ENCODE data around the gene CARD6.

GRCh38 chr5:40796487-40796889, 44.7 kb upstream of the CARD6 start:
- TF ChIP-seq CTCF (IDR thresholded peaks at IDR 0.05) (no peak), EZH2 (IDR thresholded peaks at IDR 0.05; ENCODE audit: borderline replicate concordance, insufficient read depth, low read depth, low read length, poor library complexity, severe bottlenecking) (no peak)

Measured in B cell (primary cell).